Cerebellar cortex (tissue), 1 donor: Measurements from ENCODE around the gene NUP214.
"Not testable (repeated sequence)": the region's sequence is repeated elsewhere in the genome, so short reads cannot be mapped to it uniquely, and the experiment has no call there.

ENCODE experiments used
- DNase-seq: peaks from one replicate; pipeline ENCODE4 v3.0.0-alpha.2; 2015; ENCODE audit warnings: low spot score

Gene NUP214

DNA sequence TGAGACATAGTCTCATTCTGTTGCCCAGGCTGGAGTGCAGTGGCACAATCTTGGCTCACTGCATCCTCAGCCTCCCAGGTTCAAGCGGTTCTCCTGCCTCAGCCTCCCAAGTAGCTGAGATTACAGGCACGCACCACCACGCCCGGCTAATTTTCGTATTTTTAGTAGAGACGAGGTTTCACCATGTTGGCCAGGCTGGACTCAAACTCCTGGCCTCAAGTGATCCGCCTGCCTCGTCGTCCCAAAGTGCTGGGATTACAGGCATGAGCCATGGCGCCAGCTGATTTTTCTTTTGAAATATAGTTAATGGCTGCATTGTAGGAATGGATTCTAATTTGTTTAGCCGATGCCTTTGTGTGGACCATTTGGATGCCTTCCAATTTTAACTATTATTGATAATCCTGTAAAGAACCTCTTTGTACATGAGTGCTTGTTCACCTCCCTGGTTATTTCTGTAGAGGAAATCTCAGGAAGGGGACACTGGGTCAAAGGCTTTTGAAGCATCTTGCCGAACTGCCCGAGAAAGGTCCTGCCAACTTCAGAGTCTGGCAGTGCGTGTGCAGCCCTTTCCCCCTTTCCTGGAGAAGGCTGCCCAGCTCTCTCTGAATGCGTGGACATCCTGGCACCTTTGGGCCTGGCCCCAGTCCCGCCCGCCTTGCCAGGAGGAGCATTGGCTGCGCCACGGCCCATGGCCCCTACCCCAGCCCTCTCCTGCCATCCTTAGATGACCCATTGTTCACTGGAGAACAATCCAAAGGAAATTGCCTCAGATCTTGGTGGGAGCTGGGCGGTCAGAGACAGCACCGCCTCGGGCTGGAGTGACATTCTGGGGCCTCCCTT, 8.9 kb upstream of the NUP214 start:
- peak; percentile 52 for DNase-seq

DNA sequence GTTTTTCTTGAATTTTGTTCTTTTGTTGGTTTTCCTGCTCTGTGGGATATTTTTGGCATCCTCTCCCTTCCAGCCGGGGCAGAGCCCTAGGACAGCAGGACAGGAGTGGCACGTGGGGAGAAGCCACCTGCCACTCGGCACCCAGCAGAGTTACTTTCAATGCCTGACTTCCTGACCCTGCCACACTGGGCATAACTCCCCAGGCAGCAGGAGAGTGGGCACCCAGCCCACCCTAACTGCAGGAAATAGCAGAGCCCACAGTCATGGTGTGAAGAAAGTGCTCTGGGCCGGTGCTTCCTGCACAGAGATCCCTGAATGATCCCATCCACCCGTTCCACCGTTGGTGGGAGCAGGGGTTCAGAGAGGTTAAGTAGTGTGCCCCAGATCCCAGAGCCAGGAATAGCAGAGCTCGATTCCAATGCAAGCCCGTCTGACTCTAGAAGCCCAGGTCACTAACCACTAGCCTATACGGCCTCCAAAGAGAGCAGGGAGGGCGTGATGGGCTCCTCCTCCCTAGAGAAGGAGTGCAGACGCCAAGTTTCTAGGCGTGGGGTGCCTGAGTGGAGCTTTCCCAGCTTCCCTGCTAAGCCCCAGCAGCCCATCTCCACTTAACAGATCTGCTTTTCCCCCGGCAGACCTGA, 8.1 kb upstream of the NUP214 start:
- no peak for DNase-seq

DNA sequence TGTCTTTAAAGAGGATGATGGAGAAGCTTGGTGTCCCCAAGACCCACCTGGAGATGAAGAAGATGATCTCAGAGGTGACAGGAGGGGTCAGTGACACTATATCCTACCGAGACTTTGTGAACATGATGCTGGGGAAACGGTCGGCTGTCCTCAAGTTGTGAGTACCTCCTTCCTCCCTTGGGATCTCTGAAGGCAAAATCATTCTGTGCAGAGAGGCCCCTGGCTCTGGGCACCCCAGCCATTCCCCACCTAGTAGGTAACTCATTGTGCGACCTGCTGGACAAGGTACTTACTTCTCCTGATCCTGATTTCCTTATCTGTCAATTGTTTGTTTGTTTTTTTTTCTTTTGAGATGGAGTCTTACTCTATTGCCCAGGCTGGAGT, 7.6 kb upstream of the NUP214 start:
- no peak for DNase-seq

DNA sequence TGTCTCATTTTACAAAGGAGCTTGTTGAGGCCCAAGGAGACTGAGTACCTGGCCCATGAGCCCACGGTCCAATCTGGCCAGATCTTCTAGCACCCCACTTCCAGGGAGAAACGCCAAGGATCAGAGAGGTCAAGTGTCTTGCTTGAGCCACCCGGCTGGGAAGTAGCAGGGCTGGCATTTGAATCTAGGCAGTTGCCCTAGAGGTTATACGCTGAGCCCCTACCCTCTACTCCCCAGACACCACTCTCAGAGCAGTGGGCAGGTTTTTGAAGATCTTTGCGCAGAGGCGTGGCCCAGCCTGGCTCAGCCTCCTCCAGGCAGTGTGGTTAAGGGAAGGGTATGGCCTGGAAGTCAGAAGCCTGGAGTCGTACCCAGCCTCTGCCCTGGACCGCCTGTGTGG, 5.8 kb upstream of the NUP214 start:
- no peak for DNase-seq

DNA sequence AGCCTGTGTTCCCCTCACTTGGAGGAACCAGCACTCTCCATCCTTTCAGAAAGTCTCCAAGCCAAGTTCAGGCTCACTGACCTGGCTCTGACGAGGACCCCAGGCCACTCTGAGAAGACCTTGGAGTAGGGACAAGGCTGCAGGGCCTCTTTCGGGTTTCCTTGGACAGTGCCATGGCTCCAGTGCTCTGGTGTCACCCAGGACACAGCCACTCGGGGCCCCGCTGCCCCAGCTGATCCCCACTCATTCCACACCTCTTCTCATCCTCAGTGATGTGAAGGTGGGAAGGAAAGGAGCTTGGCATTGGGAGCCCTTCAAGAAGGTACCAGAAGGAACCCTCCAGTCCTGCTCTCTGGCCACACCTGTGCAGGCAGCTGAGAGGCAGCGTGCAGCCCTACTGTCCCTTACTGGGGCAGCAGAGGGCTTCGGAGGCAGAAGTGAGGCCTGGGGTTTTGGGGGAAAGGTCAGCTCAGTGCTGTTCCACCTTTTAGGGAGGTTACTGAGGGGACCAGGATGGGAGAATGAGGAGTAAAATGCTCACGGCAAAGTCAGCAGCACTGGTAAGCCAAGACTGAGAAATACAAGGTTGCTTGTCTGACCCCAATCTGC, 4.7 kb upstream of the NUP214 start:
- no peak for DNase-seq

DNA sequence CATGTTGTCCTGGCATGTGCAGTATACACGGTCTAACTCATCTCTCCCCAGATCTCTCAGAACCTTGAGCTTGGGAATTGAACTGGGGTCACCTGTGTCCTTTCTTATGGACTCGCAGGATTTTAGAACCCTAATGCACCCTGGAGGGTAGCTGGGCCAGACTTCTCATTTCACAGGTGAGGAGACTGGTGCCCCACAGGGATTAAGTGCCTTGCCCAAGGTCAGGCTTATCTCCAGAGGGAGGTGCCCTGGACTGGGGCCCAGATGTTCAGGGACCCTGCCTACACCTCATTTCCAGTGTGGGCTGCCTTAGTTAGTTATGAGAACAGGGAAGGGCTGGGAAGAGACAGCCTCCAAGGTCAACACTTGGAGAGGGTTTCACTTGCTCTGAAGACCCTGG, 4.0 kb upstream of the NUP214 start:
- no peak for DNase-seq

DNA sequence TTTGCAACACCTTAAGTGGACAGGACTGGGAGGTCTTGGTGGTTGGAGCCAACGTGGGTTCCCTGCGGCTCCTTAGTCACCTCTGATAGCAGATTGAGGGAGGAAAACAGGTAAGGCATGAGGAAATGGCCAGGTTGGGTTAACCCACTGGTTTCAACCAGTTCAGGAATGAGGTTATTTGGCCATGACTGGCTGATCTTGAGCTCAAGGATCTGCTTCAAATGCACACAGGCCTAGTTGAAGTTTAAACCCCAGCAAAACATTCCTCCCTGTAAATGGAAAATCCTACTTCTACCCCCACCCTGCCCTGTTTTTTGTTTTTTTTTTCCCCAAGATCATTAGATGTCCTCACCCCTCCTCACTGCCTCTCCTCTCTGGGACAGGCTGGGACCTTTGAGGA, 3.2 kb upstream of the NUP214 start:
- no peak for DNase-seq

DNA sequence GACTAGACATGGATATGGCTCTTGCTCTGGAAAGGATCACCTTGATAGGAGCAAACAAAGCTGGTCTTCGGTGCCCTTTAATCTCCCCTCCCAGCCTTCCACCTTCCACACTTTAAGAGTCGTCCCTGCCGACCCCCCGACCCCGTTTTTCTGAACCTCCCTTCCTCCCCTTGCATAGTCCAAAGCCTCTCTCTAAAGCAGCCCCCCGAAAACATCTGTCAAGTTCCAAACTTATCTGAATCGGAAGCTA, 423 bp upstream of the NUP214 start:
- DNase-seq: no peak

DNA sequence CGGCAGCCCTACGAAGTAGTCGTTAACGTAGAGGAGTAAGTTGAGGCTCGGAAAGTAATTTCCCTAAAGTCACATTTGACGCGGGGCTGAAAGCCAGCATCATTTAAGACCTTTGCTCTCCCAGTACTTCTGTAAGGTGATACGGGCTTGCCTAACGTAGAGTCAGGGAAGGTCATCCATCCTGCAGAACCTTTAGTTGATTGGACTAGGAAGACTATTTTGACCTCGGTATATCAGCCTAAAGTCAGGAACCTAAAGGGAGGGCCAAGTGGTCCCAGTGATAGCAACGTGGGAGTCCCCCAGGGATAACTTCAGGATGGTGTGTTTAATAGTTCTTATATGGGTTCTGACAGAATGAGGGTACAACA, 657 bp downstream of the NUP214 start:
- peak; percentile 9 for DNase-seq

DNA sequence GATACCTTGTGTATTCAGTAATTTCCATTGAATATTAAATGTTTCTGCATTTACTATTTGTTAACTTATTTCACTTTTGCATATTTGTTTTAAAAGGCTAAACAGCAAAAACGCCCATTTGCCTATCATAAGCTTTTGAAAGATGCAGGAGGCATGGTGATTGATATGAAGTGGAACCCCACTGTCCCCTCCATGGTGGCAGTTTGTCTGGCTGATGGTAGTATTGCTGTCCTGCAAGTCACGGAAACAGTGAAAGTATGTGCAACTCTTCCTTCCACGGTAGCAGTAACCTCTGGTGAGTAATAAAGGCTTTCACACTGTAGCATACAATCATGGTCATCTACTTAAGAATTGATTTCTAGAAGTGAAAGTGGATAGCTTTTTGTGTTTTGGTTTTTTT, 3.8 kb downstream of the NUP214 start:
- DNase-seq: no peak

DNA sequence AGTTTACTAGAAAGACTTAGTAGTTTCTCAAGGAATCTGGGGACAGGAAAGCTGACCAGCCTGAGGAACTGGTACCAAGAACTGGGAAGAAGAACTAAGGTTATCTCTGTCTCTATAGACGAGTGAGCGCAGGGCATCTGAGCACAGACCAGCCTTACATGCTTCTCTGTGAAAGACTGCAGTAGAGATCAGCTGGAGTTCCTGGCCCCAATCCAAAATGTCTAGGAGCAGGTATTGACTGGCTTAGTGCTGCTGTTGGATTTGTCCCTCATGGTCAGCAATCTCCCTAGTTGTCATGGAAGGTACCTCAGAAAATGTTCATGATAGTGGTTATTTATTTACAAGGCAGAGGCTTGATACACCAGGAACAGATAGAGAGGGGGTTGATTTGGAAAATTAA, 13.3 kb downstream of the NUP214 start:
- no peak for DNase-seq

DNA sequence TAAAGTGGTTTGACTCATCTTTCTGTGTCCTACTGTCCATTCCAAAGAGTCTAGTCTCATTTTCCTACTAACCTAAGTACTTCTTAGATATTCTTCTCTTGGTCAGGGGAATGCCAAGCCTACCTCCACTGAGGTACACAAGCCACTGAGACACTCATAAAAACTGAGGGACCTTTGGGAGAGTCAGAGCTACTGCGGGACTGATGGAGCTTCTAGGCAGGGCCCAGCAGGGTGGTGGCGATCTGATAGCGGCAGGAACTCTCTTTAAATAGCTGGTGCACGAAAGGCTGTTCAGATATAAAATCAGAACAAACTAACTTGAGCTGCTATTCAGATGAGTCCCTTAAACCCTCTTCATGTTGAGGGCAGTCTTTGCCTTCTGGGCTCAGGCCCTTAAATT, 14.7 kb downstream of the NUP214 start:
- no peak for DNase-seq

DNA sequence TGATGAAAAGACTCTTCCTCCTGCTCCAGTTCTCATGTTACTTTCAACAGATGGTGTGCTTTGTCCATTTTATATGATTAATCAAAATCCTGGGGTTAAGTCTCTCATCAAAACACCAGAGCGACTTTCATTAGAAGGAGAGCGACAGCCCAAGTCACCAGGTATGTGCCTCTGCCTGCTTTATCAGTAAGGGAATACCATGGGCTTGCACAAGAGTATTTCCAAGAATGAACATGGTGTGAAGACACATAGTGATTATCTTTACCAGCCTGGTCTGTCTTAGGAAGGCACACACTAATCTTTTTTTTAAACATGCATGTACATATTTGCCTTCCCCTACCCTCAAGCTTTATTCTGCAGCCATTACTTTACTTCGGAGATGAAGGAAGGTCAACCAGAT, 15.2 kb downstream of the NUP214 start:
- DNase-seq: no peak

DNA sequence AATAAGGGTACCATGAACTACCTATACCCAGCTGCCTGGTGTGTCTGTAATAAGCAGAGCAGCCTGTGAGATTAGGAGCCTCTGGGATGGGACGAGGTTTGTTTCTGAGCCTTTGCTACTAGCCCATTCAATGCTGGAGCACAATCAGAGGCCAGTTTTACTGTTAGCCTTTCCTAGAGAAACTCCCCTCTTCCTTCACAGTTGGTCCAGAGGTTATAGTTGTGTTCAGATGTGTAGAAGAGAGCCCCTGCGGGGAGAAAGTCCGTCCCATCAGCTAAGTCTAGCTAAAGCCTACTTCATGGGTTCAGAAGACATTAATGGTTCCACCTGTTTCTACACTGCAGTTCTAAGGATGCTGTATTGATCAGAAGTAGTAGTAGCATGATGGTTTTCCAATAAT, 16.8 kb downstream of the NUP214 start:
- no peak for DNase-seq

DNA sequence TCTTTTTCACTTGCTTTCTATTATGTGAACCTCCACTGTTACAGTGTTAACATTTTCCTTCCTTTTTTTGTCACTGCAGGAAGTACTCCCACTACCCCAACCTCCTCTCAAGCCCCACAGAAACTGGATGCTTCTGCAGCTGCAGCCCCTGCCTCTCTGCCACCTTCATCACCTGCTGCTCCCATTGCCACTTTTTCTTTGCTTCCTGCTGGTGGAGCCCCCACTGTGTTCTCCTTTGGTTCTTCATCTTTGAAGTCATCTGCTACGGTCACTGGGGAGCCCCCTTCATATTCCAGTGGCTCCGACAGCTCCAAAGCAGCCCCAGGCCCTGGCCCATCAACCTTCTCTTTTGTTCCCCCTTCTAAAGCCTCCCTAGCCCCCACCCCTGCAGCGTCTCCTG, 18.8 kb downstream of the NUP214 start:
- DNase-seq: no peak

DNA sequence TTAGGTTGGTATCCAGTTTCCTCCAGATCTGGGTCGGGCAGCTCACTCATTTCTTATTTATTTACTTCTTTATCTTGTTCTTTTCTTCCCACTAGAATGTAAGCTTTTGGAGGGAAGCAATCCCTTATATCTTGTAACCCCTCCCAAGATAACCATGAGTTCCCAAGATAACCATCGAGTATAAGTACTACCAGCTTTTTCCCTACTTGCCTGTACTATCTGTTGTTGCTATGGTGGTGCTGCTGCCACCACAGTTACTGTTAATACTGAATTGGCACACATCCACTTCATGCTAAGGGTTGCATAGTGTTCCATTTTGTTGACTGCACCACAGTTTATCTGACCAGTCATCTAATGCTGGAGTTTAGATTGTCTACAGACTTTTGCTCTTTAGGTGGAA, 19.9 kb downstream of the NUP214 start:
- no peak for DNase-seq

DNA sequence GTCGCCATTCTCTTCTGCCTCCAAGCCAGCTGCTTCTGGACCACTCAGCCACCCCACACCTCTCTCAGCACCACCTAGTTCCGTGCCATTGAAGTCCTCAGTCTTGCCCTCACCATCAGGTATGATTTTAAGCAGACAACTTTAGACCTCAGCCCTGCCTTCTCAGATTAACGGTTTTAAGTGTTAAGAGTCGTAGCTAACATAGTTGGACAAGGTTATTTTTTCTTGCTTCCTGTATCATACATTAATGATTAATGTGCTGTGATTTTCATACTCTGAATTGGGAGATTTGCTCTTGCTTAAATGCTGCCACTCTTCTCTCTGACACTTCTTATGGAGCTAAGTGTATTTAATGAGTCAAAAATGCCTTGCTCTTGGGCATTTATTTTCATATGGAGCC, 20.8 kb downstream of the NUP214 start:
- no peak for DNase-seq

DNA sequence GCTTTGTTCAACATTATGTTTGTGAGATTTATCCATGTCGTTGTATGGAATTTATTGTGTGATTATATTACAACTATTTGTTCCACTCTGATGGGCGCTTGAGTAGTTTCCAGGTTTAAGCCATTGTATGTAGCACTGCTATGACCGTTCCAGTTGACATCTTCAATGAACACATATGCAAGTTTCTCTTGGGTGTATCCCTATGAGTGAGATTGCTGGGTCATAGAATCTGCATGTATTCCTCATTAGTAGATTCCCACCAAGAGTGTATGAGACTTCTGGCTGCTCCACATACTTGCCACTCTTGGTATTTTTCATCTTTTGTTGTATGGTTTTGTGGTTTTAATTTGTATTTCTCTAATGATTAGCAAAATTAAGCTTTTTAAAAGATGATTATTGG, 22.9 kb downstream of the NUP214 start:
- DNase-seq: no peak

DNA sequence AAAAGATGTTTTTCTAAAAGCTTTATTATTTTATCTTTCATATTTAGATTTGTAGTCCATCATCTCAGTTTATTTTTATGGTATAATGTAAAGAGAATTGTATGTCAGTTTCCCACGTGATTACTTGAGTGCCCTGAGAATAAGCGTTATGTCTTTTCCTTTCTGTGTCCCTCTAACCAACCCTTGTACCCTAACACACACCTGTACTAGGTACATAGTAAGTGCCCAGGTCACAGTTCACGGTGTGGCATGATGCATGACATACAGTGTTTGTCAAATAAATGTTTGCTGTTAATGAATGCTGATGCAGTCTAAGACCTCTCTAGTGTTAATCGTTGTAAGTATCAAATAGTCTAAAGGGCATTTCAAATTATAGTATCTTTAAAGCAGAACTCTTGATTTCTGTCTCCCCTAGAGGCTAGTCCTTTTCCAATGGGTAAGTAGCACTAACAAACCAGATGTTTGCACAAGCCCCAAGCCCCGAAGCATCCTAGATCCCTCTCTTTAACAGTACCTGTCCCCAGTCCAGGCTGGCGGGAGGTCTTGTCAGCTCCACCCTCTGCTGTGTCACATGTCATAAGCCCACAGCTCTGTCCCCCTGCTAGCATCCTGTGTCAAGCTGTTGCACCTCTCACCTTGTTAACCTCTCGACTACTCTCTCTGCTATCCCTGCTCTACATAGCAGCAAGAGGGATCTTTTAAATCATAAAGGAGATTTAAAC, 23.7 kb downstream of the NUP214 start:
- DNase-seq: no peak

DNA sequence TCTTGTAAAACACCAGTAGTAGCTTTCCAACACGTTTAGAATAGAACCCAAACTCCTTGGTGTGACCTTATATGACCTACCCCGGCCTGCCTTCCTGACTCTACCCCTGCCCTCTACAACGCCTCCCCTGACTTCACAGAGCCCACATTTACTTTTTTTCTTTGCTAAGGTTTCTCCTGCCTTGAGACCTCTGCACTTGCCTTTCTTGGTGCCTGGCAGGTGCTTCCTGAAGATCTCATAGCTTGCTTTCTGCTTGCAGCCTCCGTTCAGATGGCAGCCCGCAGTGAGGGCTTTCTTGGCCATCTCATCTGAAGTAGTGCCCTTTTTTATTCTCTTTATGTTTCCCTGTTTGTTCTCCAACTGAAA, 24.3 kb downstream of the NUP214 start:
- no peak for DNase-seq

DNA sequence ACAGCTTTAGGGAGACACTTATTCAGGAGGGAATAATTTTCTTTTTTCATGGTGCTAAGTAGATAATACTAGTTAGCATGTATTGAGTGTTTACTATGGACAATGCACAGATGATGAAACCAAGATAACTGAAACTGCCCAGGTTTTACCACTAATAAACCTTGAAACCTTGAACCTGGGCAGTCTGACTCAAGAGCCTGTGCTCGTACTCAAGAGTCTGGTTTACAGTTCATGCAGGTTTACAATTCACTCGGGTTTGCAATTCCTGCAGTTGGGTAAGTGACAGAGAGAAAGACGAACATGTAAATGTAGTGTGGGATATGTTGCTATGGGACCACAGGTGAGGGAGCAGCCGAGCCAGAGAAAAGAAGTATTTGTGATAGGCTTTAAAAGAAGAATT, 28.2 kb downstream of the NUP214 start:
- no peak for DNase-seq

DNA sequence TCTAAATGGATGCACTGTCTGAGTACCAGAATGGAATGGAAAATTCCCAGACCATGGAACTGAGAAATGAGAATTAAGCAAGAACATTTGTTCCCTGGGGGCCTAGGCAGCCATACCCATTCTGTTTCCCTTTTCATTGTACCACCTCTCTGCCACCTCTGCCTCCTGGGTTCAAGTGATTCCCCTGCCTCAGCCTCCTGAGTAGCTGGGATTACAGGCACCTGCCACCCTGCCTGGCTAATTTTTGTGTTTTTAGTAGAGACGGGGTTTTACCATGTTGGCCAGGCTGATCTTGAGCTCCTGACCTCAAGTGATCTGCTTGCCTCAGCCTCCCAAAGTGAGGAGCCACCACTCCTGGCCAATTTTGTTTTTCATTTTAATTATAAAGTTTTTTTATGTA, 33.3 kb downstream of the NUP214 start:
- DNase-seq: not testable (repeated sequence)

DNA sequence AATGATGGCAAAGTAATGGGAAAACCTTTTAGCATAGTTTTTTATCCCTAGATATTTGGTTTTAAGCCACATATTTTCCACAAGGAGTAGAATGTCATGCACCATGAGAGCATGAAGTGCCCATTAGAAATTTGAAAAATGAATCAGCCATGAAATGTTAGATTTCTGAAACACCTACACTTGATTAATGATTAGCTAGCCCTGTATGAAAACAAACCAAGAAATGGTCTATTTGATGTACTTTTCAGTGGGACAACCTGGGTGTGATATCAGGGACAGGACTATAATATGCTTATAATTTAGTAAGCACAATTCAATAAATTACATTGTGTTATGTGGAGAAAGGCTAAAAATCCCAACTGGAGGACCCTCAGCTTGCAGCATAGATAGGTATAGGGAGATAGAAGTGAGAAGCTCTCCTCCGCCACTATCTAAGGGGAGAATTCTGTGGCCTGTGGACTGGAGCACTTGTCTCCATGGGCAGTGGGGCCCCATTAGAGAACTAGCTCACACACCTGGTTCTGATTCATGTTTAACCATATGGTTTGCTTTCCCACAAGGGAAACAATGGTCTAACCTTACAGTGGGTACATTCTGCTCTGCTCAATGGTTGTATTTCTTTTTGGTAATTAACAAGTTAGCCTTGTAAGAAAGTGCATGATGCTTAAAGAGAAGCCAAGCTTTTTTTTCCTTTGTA, 35.2 kb downstream of the NUP214 start:
- DNase-seq: no peak
